DOHH2 (cell line): ENCODE data around the gene LARP6.

Source experiments
- H3F3A ChIP-seq: fragments of 200-600 bp; sonication (generic), shearing (Covaris generic); 2 replicates; pipeline ENCODE4 v1.6.0; 2016; ENCODE audit warnings: antibody characterized with exemption, mild to moderate bottlenecking; ENCODE audit not compliant: control insufficient read depth, insufficient read depth
- H3K27ac ChIP-seq: fragments of 200-600 bp; sonication (generic); 2 replicates; pipeline ENCODE4 v1.5.1; 2014; ENCODE audit warnings: low read depth, mild to moderate bottlenecking, low read length, moderate library complexity
- H3K27me3 ChIP-seq: fragments of 200-600 bp; sonication (generic); 2 replicates; pipeline ENCODE4 v1.6.1; 2014; ENCODE audit warnings: mild to moderate bottlenecking, low read length, mixed read lengths; ENCODE audit not compliant: control insufficient read depth
- H3K36me3 ChIP-seq: fragments of 200-600 bp; sonication (generic); 2 replicates; pipeline ENCODE4 v1.6.1; 2014; ENCODE audit warnings: mild to moderate bottlenecking, low read length, moderate library complexity, mixed read lengths; ENCODE audit not compliant: control insufficient read depth
- H3K4me1 ChIP-seq: fragments of 200-600 bp; sonication (generic); 2 replicates; pipeline ENCODE4 v1.6.1; 2014; ENCODE audit warnings: mild to moderate bottlenecking, low read length, mixed read lengths; ENCODE audit not compliant: control insufficient read depth
- H3K4me2 ChIP-seq: fragments of 200-600 bp; sonication (generic); 2 replicates; pipeline ENCODE4 v1.6.0; 2014; ENCODE audit warnings: mild to moderate bottlenecking, low read length, moderate library complexity
- H3K4me3 ChIP-seq: fragments of 200-600 bp; sonication (generic); 2 replicates; pipeline ENCODE4 v1.5.1; 2014; ENCODE audit warnings: mild to moderate bottlenecking, low read length, mixed read lengths
- H3K79me2 ChIP-seq: fragments of 200-600 bp; sonication (generic); 2 replicates; pipeline ENCODE4 v1.6.1; 2014; ENCODE audit warnings: mild to moderate bottlenecking, low read length, mixed read lengths; ENCODE audit not compliant: control insufficient read depth
- H3K9me2 ChIP-seq: fragments of 200-600 bp; sonication (generic); replicated peaks from 2 replicates; pipeline ENCODE4 v1.6.1; 2014; ENCODE audit warnings: mild to moderate bottlenecking, low read length, mixed read lengths; ENCODE audit not compliant: control insufficient read depth
- H3K9me3 ChIP-seq: fragments of 200-600 bp; sonication (generic); 2 replicates; pipeline ENCODE4 v1.6.1; 2014; ENCODE audit warnings: antibody characterized with exemption, low read length, mixed read lengths; ENCODE audit not compliant: control insufficient read depth, insufficient read depth
- H4K20me1 ChIP-seq: fragments of 200-600 bp; sonication (generic); 2 replicates; pipeline ENCODE4 v1.6.0; 2014; ENCODE audit warnings: low read depth, mild to moderate bottlenecking, antibody characterized with exemption, low read length, moderate library complexity; ENCODE audit not compliant: control insufficient read depth, insufficient read depth
- CTCF ChIP-seq: fragments of 200-600 bp; sonication (generic); IDR thresholded peaks from one replicate; pipeline ENCODE4 v1.5.1; 2014; ENCODE audit warnings: antibody characterized with exemption, mild to moderate bottlenecking, low read depth, low read length; ENCODE audit not compliant: poor library complexity, severe bottlenecking
- EZH2phosphoT487 ChIP-seq: fragments of 200-600 bp; sonication (generic); IDR thresholded peaks from 2 replicates; pipeline ENCODE4 v1.6.1; 2017; ENCODE audit warnings: borderline replicate concordance, mild to moderate bottlenecking, antibody characterized with exemption, low read length, moderate library complexity, mixed read lengths

LARP6 gene

DNA sequence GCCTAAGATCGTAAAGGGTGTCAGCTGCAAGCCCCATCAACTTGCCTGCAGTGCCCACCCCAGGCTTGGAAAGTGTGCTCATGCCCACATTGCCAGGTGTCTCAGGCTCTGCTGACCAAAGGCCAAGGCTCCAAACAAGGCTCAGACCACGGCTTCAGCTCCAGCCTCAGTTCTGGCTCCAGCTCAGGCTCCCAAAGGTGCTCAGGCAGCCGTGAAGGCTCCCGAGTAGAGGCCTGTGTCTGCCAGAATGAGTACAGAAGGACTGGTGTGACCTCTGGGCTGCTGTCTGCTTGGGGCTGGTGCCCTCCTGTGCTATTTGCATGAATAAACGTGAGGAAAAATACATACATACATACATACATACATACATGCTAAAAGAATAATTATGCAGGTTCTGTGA, 62.7 kb downstream of the LARP6 start:
- Histone ChIP-seq H3K27ac (no peak overlapping the region), H3K4me1 (no peaks in the 10 kb centered on the region), H3K4me3 (no peak overlapping the region), H3F3A (no peaks in the 10 kb centered on the region), H3K27me3 (no peaks in the 10 kb centered on the region), H3K9me2 (no peaks in the 10 kb centered on the region), H3K79me2 (no peaks in the 10 kb centered on the region), H4K20me1 (no peaks in the 10 kb centered on the region), H3K9me3 (no peaks in the 10 kb centered on the region), H3K36me3 (no peaks in the 10 kb centered on the region), H3K4me2 (no peak overlapping the region)
- TF ChIP-seq CTCF (no peak), EZH2phosphoT487 (no peak)

DNA sequence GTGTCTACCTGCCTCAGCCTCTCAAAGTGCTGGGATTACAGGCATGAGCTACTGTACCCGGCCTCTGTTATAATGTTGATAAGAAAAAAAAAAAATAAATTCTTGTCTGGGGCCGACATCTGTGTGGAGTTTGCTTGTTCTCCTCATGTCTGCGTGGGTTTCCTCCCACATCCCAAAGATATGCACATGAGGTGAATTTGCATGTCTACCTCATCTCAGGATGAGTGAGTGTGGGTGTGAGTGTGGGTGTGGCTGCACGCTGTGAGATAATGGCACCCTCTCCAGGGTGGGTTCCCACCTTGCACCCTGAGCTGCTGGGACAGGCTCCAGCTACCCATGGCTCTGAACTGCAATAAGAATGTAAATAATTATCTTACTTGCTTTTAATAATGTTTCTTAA, 64.7 kb downstream of the LARP6 start:
- H3K4me3 ChIP-seq = no peak overlapping the region
- no peak for TF ChIP-seq CTCF
- TF ChIP-seq EZH2phosphoT487 = no peak
- no peaks in the 10 kb centered on the region for H3K27me3 ChIP-seq
- H3K4me1 ChIP-seq = no peaks in the 10 kb centered on the region
- no peaks in the 10 kb centered on the region for H3K79me2 ChIP-seq
- no peaks in the 10 kb centered on the region for H3K9me2 ChIP-seq
- no peaks in the 10 kb centered on the region for H3K36me3 ChIP-seq
- no peak overlapping the region for H3K4me2 ChIP-seq
- no peak overlapping the region for H3K27ac ChIP-seq
- H3F3A ChIP-seq = no peaks in the 10 kb centered on the region
- no peaks in the 10 kb centered on the region for H3K9me3 ChIP-seq
- H4K20me1 ChIP-seq = no peaks in the 10 kb centered on the region

DNA sequence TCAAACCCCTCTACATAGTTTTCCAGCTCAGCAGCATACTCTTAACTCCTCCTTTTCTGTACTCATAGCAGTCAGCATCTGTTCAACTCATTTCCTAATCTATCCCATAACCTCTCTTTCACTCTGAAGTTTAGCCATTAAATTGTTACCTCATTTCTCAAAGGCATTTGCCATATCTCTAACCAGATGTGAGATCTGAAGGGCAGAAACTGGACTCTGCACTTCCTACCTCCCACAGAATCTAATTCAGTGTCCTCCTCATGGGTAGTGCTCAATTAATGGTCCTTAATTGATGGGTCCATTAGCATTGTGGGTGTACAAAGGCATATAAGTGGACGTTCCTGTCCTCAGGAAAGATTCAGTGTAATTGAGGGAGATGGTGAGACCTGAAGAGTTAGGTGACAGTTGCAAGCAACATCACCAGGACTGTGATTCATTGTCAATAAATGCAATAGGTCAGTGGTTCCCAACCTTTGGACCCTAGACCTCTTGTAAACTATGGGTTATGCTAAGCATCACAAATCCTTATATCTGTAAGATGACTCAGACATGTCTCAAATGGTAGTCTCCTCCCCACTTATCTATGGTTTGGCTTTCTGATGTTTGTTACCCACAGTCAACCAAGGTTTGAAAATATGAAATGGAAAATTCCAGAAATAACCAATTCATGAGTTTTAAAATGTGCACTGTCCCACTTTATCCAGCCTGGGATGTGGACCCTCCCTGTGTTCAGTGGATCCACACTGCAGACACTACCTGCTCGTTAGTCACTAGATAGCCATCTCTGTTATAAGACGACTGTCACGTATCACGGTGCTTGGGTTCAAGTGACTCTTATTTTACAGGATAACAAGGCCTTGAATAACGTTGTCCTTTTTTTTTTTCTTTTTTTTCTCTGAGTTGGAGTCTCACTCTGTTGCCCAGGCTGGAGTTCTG, 65.6 kb downstream of the LARP6 start:
- H3F3A ChIP-seq = no peaks in the 10 kb centered on the region
- no peak for TF ChIP-seq EZH2phosphoT487
- no peak for TF ChIP-seq CTCF
- H3K4me1 ChIP-seq = no peaks in the 10 kb centered on the region
- no peaks in the 10 kb centered on the region for H3K9me2 ChIP-seq
- H4K20me1 ChIP-seq = no peaks in the 10 kb centered on the region
- H3K9me3 ChIP-seq = no peaks in the 10 kb centered on the region
- H3K79me2 ChIP-seq = no peaks in the 10 kb centered on the region
- H3K4me2 ChIP-seq = no peak overlapping the region
- no peak overlapping the region for H3K4me3 ChIP-seq
- no peak overlapping the region for H3K27ac ChIP-seq
- H3K27me3 ChIP-seq = no peaks in the 10 kb centered on the region
- H3K36me3 ChIP-seq = no peaks in the 10 kb centered on the region
